Lower leg skin (tissue), 3 donors: ENCODE results near the gene PLA2G12A.

Source experiments
- POLR2A ChIP-seq, 2 donors: fragments of 450-650 bp; IDR thresholded peaks; one replicate each; pipeline ENCODE4 v1.6.1; 2016 to 2017; ENCODE audit warnings: antibody characterized with exemption in 2 of 2, mild to moderate bottlenecking in 1 of 2, moderate library complexity in 1 of 2
- TF ChIP-seq, protein P1 (sequence below), 3 donors: fragments of 450-650 bp; IDR thresholded peaks; one replicate each; pipeline ENCODE4 v1.5.1; 2016; ENCODE audit warnings: antibody characterized with exemption in 3 of 3, mild to moderate bottlenecking in 3 of 3, moderate library complexity in 2 of 3

DNA sequence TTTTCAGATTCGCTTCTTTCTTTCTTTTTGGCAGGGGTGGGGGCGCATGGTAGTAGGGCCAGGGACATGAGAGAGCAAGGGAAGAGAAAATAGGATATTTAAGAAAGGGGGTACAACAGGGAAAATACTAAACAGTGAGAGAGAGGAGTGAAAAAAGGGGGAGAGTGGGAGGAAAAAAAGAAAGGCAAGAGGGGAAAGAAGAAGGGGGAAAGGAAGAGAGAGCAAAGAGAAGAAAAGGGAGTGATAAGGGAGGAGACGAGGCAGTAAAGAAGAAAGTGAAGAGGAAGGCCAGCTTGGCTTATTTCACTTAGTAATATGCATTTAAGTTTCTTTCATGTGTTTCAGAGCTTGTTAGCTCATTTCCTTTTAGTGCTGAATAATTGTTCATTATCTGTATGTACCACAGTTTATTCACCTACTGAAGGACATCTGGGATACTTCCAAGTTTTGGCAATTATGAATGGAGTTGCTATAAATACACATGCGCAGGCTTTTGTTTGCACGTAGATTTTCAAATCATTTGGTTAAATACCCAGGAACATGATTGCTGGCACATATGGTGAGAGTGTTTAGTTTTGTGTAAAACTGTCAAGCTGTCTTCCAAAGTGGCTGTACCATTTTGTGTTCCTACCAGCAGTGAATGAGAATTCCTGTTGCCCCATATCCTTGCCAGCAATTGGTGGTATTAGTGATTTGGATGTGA is 63.9 kb downstream of the PLA2G12A start:
- no peak for TF ChIP-seq POLR2A (IDR thresholded peaks at IDR 0.05)
- TF ChIP-seq, protein P1, sequence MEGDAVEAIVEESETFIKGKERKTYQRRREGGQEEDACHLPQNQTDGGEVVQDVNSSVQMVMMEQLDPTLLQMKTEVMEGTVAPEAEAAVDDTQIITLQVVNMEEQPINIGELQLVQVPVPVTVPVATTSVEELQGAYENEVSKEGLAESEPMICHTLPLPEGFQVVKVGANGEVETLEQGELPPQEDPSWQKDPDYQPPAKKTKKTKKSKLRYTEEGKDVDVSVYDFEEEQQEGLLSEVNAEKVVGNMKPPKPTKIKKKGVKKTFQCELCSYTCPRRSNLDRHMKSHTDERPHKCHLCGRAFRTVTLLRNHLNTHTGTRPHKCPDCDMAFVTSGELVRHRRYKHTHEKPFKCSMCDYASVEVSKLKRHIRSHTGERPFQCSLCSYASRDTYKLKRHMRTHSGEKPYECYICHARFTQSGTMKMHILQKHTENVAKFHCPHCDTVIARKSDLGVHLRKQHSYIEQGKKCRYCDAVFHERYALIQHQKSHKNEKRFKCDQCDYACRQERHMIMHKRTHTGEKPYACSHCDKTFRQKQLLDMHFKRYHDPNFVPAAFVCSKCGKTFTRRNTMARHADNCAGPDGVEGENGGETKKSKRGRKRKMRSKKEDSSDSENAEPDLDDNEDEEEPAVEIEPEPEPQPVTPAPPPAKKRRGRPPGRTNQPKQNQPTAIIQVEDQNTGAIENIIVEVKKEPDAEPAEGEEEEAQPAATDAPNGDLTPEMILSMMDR (IDR thresholded peaks at IDR 0.05) = no peak
